UCSD-AML1 (cell line): Measurements from ENCODE around the gene ZNF324.
"Not testable (repeated sequence)": the region's sequence is repeated elsewhere in the genome, so short reads cannot be mapped to it uniquely, and the experiment has no call there.

ENCODE experiments used
- DNase-seq: peaks from one replicate; lab custom pipeline; 2025; ENCODE audit not compliant: unreplicated experiment; lab: John Stamatoyannopoulos, UW

The ZNF324 gene

GRCh38 chr19:58470837-58471543 is 4.1 kb downstream of the ZNF324 start:
- not testable (repeated sequence) for DNase-seq

- no peak for DNase-seq
Observed at GRCh38 chr19:58471736-58472135, 4.9 kb downstream of the ZNF324 start.

GRCh38 chr19:58473775-58474174 is 6.9 kb downstream of the ZNF324 start:
- no peak for DNase-seq

GRCh38 chr19:58474291-58474996 is 7.6 kb downstream of the ZNF324 start:
- DNase-seq = no peak

GRCh38 chr19:58474997-58475713 is 8.3 kb downstream of the ZNF324 start:
- DNase-seq = no peak

GRCh38 chr19:58475714-58476497 is 9.0 kb downstream of the ZNF324 start, which contains the start of gene ZNF446:
Gene ZNF446 (plus strand): TSS chr19:58476352. CDS start chr19:58477219, 867 bp downstream.
- peak; percentile 96 for DNase-seq

- no peak for DNase-seq
Observed at GRCh38 chr19:58476498-58477015, 9.7 kb downstream of the ZNF324 start.

- no peak for DNase-seq
Observed at GRCh38 chr19:58477130-58477529, 10.2 kb downstream of the ZNF324 start.

GRCh38 chr19:58477871-58478270 is 11.0 kb downstream of the ZNF324 start:
- DNase-seq = no peak

- DNase-seq = no peak
Observed at GRCh38 chr19:58479303-58479702, 12.4 kb downstream of the ZNF324 start.

GRCh38 chr19:58479736-58480480 is 13.0 kb downstream of the ZNF324 start:
- no peak for DNase-seq

- no peak for DNase-seq
Observed at GRCh38 chr19:58480481-58480830, 13.6 kb downstream of the ZNF324 start.

GRCh38 chr19:58480831-58481230 is 14.0 kb downstream of the ZNF324 start:
- no peak for DNase-seq

GRCh38 chr19:58482372-58482771 is 15.5 kb downstream of the ZNF324 start:
- DNase-seq = no peak

GRCh38 chr19:58483776-58484175 is 16.9 kb downstream of the ZNF324 start:
- no peak for DNase-seq

- not testable (repeated sequence) for DNase-seq
Observed at GRCh38 chr19:58484349-58484748, 17.5 kb downstream of the ZNF324 start.

- no peak for DNase-seq
Observed at GRCh38 chr19:58491393-58491792, 24.5 kb downstream of the ZNF324 start.

- no peak for DNase-seq
Observed at GRCh38 chr19:58492265-58492664, 25.4 kb downstream of the ZNF324 start.

- DNase-seq = no peak
Observed at GRCh38 chr19:58497634-58498170, 30.8 kb downstream of the ZNF324 start.
